Caco-2 (cell line): ENCODE data around the gene GMIP. TPM values are rescaled to one million over a fixed set of nuclear protein-coding genes. Genes with fewer than 3 reads are reported as not detected.
"Not testable (repeated sequence)": the region's sequence is repeated elsewhere in the genome, so short reads cannot be mapped to it uniquely, and the experiment has no call there.

Source experiments
- BruUV-seq: library from RNA; stranded (reverse); fragments of 400-500 nt; replicated peaks from 2 replicates; lab custom pipeline; 2021; lab: Mats Ljungman, UMichigan
- CTCF ChIA-PET: fragments of 300-600 bp; sonication (Branson Sonifier 250); formaldehyde crosslinking; loops from one replicate; lab custom pipeline; 2022; ENCODE audit warnings: antibody characterized with exemption; lab: Charles Lee
- POLR2A ChIA-PET: fragments of 300-600 bp; sonication (Branson Sonifier 250); formaldehyde crosslinking; loops from one replicate; lab custom pipeline; 2022; ENCODE audit warnings: antibody characterized with exemption; lab: Charles Lee
- DNase-seq, 2 experiments: peaks; one replicate each; pipeline versions ENCODE4 v3.0.0 to v3.0.0-alpha.2; 2020 to 2022
- H3K27me3 ChIP-seq: replicated peaks from 2 replicates; pipeline ENCODE4 v1.6.0; 2011; ENCODE audit warnings: low read length; ENCODE audit not compliant: control insufficient read depth, insufficient read depth
- H3K36me3 ChIP-seq: 2 replicates; pipeline ENCODE4 v1.5.1; 2011; ENCODE audit warnings: low read length; ENCODE audit not compliant: control insufficient read depth, insufficient read depth
- H3K4me1 ChIP-seq: fragments of 250-450 bp; sonication (Bioruptor Pico); 2 replicates; pipeline ENCODE4 v1.5.1; 2020; ENCODE audit warnings: mild to moderate bottlenecking
- H3K4me3 ChIP-seq: 2 replicates; pipeline ENCODE4 v1.5.1; 2011; ENCODE audit warnings: low read depth, mild to moderate bottlenecking, control low read depth, low read length
- H3K9me3 ChIP-seq: fragments of 250-450 bp; sonication (Bioruptor Pico); 2 replicates; pipeline ENCODE4 v1.5.1; 2020; ENCODE audit warnings: mild to moderate bottlenecking, moderate library complexity
- H3K27ac Mint-ChIP-seq: one replicate; pipeline ENCODE4 v1.8.0; 2022; ENCODE audit warnings: mixed read lengths; ENCODE audit not compliant: unreplicated experiment
- H3K27me3 Mint-ChIP-seq: one replicate; pipeline ENCODE4 v1.8.0; 2022; ENCODE audit warnings: mixed read lengths; ENCODE audit not compliant: insufficient read depth, unreplicated experiment
- H3K36me3 Mint-ChIP-seq: one replicate; pipeline ENCODE4 v1.8.0; 2022; ENCODE audit warnings: mild to moderate bottlenecking, mixed read lengths; ENCODE audit not compliant: insufficient read depth, unreplicated experiment
- H3K4me1 Mint-ChIP-seq: one replicate; pipeline ENCODE4 v1.8.0; 2022; ENCODE audit warnings: low read depth, mixed read lengths; ENCODE audit not compliant: unreplicated experiment
- H3K4me3 Mint-ChIP-seq: one replicate; pipeline ENCODE4 v1.8.0; 2022; ENCODE audit warnings: mild to moderate bottlenecking, moderate library complexity, mixed read lengths; ENCODE audit not compliant: unreplicated experiment
- H3K9me3 Mint-ChIP-seq: one replicate; pipeline ENCODE4 v1.8.0; 2022; ENCODE audit warnings: mixed read lengths; ENCODE audit not compliant: unreplicated experiment
- CTCF ChIP-seq, 2 experiments: fragments of 200-600 bp in 1 of 2; IDR thresholded peaks; 1 replicate in 1 of 2; 2 replicates in 1 of 2; pipeline versions ENCODE4 v1.5.1 to v1.8.0; 2011 to 2022; ENCODE audit warnings: antibody characterized with exemption in 1 of 2, control low read depth in 1 of 2, inconsistent platforms in 1 of 2, low read depth in 1 of 2, low read length in 1 of 2, mild to moderate bottlenecking in 1 of 2, moderate library complexity in 1 of 2; ENCODE audit not compliant: insufficient read depth in 1 of 2, severe bottlenecking in 1 of 2, unreplicated experiment in 1 of 2
- intact Hi-C: fragments of 100-400 bp; cut with micrococcal nuclease; formaldehyde crosslinking; loops from one replicate; pipeline ENCODE4 v1.10.0; 2022; ENCODE audit not compliant: unreplicated experiment
- total RNA-seq: library from RNA; stranded (reverse); gene quantifications from 2 replicates; pipeline ENCODE4 v1.2.3, GENCODE V29; 2022

The GMIP gene
- total RNA-seq, 1 experiment from 2014 or later, result 8.6 TPM

GRCh38 chr19:19687090-19687489, 43.6 kb upstream of the GMIP start:
- no TSS peak for BruUV-seq
- DNase-seq, result no peak
- H3K4me3 Mint-ChIP-seq, result no peak overlapping the region
- no peaks in the 10 kb centered on the region for H3K4me1 Mint-ChIP-seq
- no peaks in the 10 kb centered on the region for H3K4me1 ChIP-seq
- CTCF ChIA-PET, result no interaction called here
- POLR2A ChIA-PET, result no interaction called here
- H3K27me3 ChIP-seq, result no peaks in the 10 kb centered on the region
- intact Hi-C loops, result no loop called here
- H3K4me3 ChIP-seq, result no peak overlapping the region
- TF ChIP-seq CTCF (IDR thresholded peaks at IDR 0.05; ENCODE audit: insufficient read depth in 1 of 2, low read depth in 1 of 2, low read length in 1 of 2, severe bottlenecking in 1 of 2, unreplicated experiment in 1 of 2), result no peak
- H3K9me3 ChIP-seq, result peaks cover 4% of the 10 kb centered on the region; the same call in 1 of the 2 replicates
- no peaks in the 10 kb centered on the region for H3K36me3 Mint-ChIP-seq
- H3K36me3 ChIP-seq, result no peaks in the 10 kb centered on the region
- H3K27ac Mint-ChIP-seq, result no peak overlapping the region
- no peaks in the 10 kb centered on the region for H3K27me3 Mint-ChIP-seq
- peaks cover 19% of the 10 kb centered on the region for H3K9me3 Mint-ChIP-seq

GRCh38 chr19:19686580-19686979, 43.1 kb upstream of the GMIP start:
- Histone ChIP-seq H3K4me3 (no peak overlapping the region), H3K36me3 (no peaks in the 10 kb centered on the region), H3K4me1 (no peaks in the 10 kb centered on the region), H3K9me3 (peaks cover 4% of the 10 kb centered on the region; the same call in 1 of the 2 replicates), H3K27me3 (no peaks in the 10 kb centered on the region)
- no peaks in the 10 kb centered on the region for H3K4me1 Mint-ChIP-seq
- intact Hi-C loops, result no loop called here
- H3K4me3 Mint-ChIP-seq, result no peak overlapping the region
- H3K27ac Mint-ChIP-seq, result no peak overlapping the region
- BruUV-seq, result no TSS peak
- H3K9me3 Mint-ChIP-seq, result peaks cover 19% of the 10 kb centered on the region
- ChIA-PET POLR2A (no interaction called here), CTCF (no interaction called here)
- TF ChIP-seq CTCF (IDR thresholded peaks at IDR 0.05; ENCODE audit: insufficient read depth in 1 of 2, low read depth in 1 of 2, low read length in 1 of 2, severe bottlenecking in 1 of 2, unreplicated experiment in 1 of 2), result no peak
- H3K36me3 Mint-ChIP-seq, result no peaks in the 10 kb centered on the region
- DNase-seq, result no peak
- H3K27me3 Mint-ChIP-seq, result no peaks in the 10 kb centered on the region

- H3K4me3 ChIP-seq, intact Hi-C loops, H3K27me3 ChIP-seq, H3K4me1 Mint-ChIP-seq, H3K9me3 ChIP-seq, POLR2A ChIA-PET, DNase-seq, CTCF ChIA-PET, H3K36me3 Mint-ChIP-seq, H3K27ac Mint-ChIP-seq, H3K36me3 ChIP-seq, BruUV-seq, H3K4me3 Mint-ChIP-seq, H3K4me1 ChIP-seq, H3K27me3 Mint-ChIP-seq: not testable (repeated sequence)
- H3K9me3 Mint-ChIP-seq, result peaks cover 19% of the 10 kb centered on the region
These were observed 42.7 kb upstream of the GMIP start for GRCh38 chr19:19686119-19686518.
